ENCODE data around the gene ADCK2.

- TF ChIP-seq POLR2AphosphoS5 (IDR thresholded peaks at IDR 0.05; ENCODE audit: borderline replicate concordance, low read depth, low read length) (no peak), EZH2 (IDR thresholded peaks at IDR 0.05) (no peak), FOXP2 (optimal IDR thresholded peaks at IDR 0.05; ENCODE audit: control extremely low read depth, extremely low read length, insufficient read depth) (no peak)
Observed at GRCh38 chr7:140638173-140638791, 34.5 kb upstream of the ADCK2 start.
